K562 (cell line): ENCODE results near the gene APBA2. TPM values are rescaled to one million over a fixed set of nuclear protein-coding genes. Genes with fewer than 3 reads are reported as not detected.

Source experiments
- ATAC-seq: fragments of 200-7000 bp; cut with Tn5 transposase; 3 replicates; pipeline ENCODE4 v1.9.1; 2020; ENCODE audit warnings: moderate library complexity
- BruUV-seq: library from RNA; stranded (reverse); fragments of 400-500 nt; replicated peaks from 2 replicates; lab custom pipeline; 2021; lab: Mats Ljungman, UMichigan
- CTCF ChIA-PET: fragments of 300-600 bp; formaldehyde crosslinking; extraction: SDS; loops from one replicate; lab custom pipeline; 2021; ENCODE audit warnings: low intra/inter-chr PET ratio; lab: Yijun Ruan, JAX
- POLR2A ChIA-PET: fragments of 300-600, 350-650 bp; sonication (Branson Sonifier 250); formaldehyde crosslinking; extraction: SDS; loops from one replicate; lab custom pipeline; 2021; ENCODE audit warnings: antibody characterized with exemption, inconsistent platforms; lab: Yijun Ruan, JAX
- DNase-seq, 4 experiments: peaks; one replicate each; pipeline versions ENCODE4 v3.0.0 to v3.0.0-alpha.2; 2011 to 2018; ENCODE audit warnings: low spot score in 3 of 4, mixed read lengths in 3 of 4; ENCODE audit errors: extremely low read depth in 1 of 4
- FAIRE-seq: peaks from 2 replicates; lab custom pipeline; 2011; peaks lifted over from hg19 to GRCh38; lab: Jason Lieb, UNC
- H2AFZ ChIP-seq: 2 replicates; pipeline ENCODE4 v1.6.0; 2011; ENCODE audit warnings: low read depth, low read length, control low read depth, inconsistent platforms
- H3K27ac ChIP-seq: fragments of 200-600 bp; 3 replicates; pipeline ENCODE4 v1.8.0; 2011; ENCODE audit warnings: low read depth, mild to moderate bottlenecking, control low read depth, inconsistent platforms, low read length, moderate library complexity, mixed read lengths; ENCODE audit errors: extremely low read depth
- H3K27me3 ChIP-seq, 2 experiments: fragments of 300-600 bp in 1 of 2; 2 replicates in 1 of 2; 3 replicates in 1 of 2; pipeline versions ENCODE4 v1.6.0 to v1.8.0; 2011; ENCODE audit warnings: inconsistent platforms in 2 of 2, low read length in 2 of 2, mild to moderate bottlenecking in 1 of 2, mixed read lengths in 1 of 2, moderate library complexity in 1 of 2; ENCODE audit not compliant: control insufficient read depth in 2 of 2, insufficient read depth in 2 of 2
- H3K36me3 ChIP-seq: fragments of 300-600 bp; 3 replicates; pipeline ENCODE4 v1.8.0; 2011; ENCODE audit warnings: mild to moderate bottlenecking, low read length, inconsistent platforms; ENCODE audit not compliant: control insufficient read depth, insufficient read depth
- H3K4me1 ChIP-seq, 2 experiments: fragments of 200-600 bp in 1 of 2; replicated peaks in 1 of 2; 2 replicates in 1 of 2; 3 replicates in 1 of 2; pipeline versions ENCODE4 v1.5.1 to v1.8.0; 2011; ENCODE audit warnings: inconsistent platforms in 2 of 2, low read length in 2 of 2, mild to moderate bottlenecking in 1 of 2, mixed read lengths in 1 of 2, moderate library complexity in 1 of 2; ENCODE audit not compliant: control insufficient read depth in 2 of 2, insufficient read depth in 2 of 2
- H3K4me2 ChIP-seq: 2 replicates; pipeline ENCODE4 v1.6.1; 2011; ENCODE audit warnings: low read length, control low read depth, inconsistent platforms, mixed read lengths; ENCODE audit not compliant: insufficient read depth
- H3K4me3 ChIP-seq: fragments of 200-600 bp; sonication (generic), shearing (Covaris generic); 2 replicates; pipeline ENCODE4 v1.5.1; 2016; ENCODE audit warnings: control low read depth, inconsistent platforms
- H3K79me2 ChIP-seq: fragments of 200-600 bp; 3 replicates; pipeline ENCODE4 v1.8.0; 2011; ENCODE audit warnings: low read length, inconsistent platforms; ENCODE audit not compliant: control insufficient read depth, insufficient read depth
- H3K9ac ChIP-seq, 2 experiments: 2 replicates each; pipeline versions ENCODE4 v1.6.0 to v1.6.1; 2011; ENCODE audit warnings: low read depth in 2 of 2, low read length in 2 of 2, control low read depth in 1 of 2, inconsistent platforms in 1 of 2, mild to moderate bottlenecking in 1 of 2, mixed read lengths in 1 of 2; ENCODE audit not compliant: insufficient read depth in 1 of 2
- H3K9me1 ChIP-seq: one replicate; pipeline ENCODE4 v1.6.0; 2011; ENCODE audit warnings: inconsistent platforms, mild to moderate bottlenecking, low read length, moderate library complexity; ENCODE audit not compliant: control insufficient read depth, insufficient read depth
- H3K9me3 ChIP-seq: replicated peaks from 2 replicates; pipeline ENCODE4 v1.5.1; 2011; ENCODE audit warnings: low read depth, low read length, inconsistent platforms; ENCODE audit not compliant: control insufficient read depth, insufficient read depth
- H4K20me1 ChIP-seq: replicated peaks from 2 replicates; pipeline ENCODE4 v1.6.1; 2011; ENCODE audit warnings: low read length, inconsistent platforms, mixed read lengths; ENCODE audit not compliant: control insufficient read depth, insufficient read depth
- DPF2 ChIP-seq: fragments of 450-650 bp; IDR thresholded peaks from 2 replicates; pipeline ENCODE4 v1.6.1; 2016
- MED1 ChIP-seq: sonication (generic); formaldehyde crosslinking; IDR thresholded peaks from 2 replicates; pipeline ENCODE4 v1.8.1; 2023; ENCODE audit warnings: missing genetic modification reagents, borderline replicate concordance
- MYC ChIP-seq, 2 experiments: fragments of 250-450 bp in 1 of 2; sonication (Bioruptor Pico) in 1 of 2; IDR thresholded peaks; 2 replicates each; pipeline versions ENCODE4 v1.5.1 to v1.6.1; 2012 to 2021; ENCODE audit warnings: low read depth in 2 of 2, borderline replicate concordance in 1 of 2, improper control_type of control experiment in 1 of 2, low read length in 1 of 2, mild to moderate bottlenecking in 1 of 2, moderate library complexity in 1 of 2
- NFE2 ChIP-seq: IDR thresholded peaks from 2 replicates; pipeline ENCODE4 v1.6.1; 2014; ENCODE audit warnings: antibody characterized with exemption, low read depth
- SIN3A ChIP-seq, 2 experiments: fragments of 150-350 bp in 1 of 2; IDR thresholded peaks; 2 replicates each; pipeline ENCODE4 v1.6.1; 2011 to 2016; ENCODE audit warnings: borderline replicate concordance in 2 of 2, low read depth in 2 of 2, low read length in 2 of 2, mild to moderate bottlenecking in 2 of 2, moderate library complexity in 2 of 2; ENCODE audit not compliant: control insufficient read depth in 1 of 2
- WGBS: fragments of 100-300 bp; shearing (Covaris generic); methylation state at CpG from one replicate; pipeline ENCODE4 v1.1.6; 2016; ENCODE audit warnings: low coverage, mixed read lengths; ENCODE audit not compliant: insufficient coverage; ENCODE audit errors: missing lambda C conversion rate; 5-methylcytosine and 5-hydroxymethylcytosine counted together
- in situ Hi-C: fragments of 300-500 bp; cut with MboI; formaldehyde crosslinking; loops from 4 replicates; pipeline ENCODE4 v1.15.0; 2018; ENCODE audit warnings: inconsistent platforms, mixed read lengths
- intact Hi-C: fragments of 100-400 bp; cut with micrococcal nuclease; formaldehyde crosslinking; loops from 2 replicates; pipeline ENCODE4 v1.14.2; 2022
- polyA plus RNA-seq, 8 experiments: library from polyadenylated mRNA; depleted of rRNA in 4 of 8; stranded (reverse) in 5 of 8; unstranded in 3 of 8; fragments of >200 nt; fragmentation: Nextera tagmentation in 2 of 8; fragmentation: Illumina TruSeq in 1 of 8; extraction: Ambion mirVana in 2 of 8; extraction: Trizol in 1 of 8; gene quantifications; 2 replicates each; pipeline versions ENCODE4 v1.2.1 to v1.2.3, GENCODE V29; 2011 to 2014; ENCODE audit warnings: inconsistent platforms in 1 of 8, missing spikeins in 1 of 8
- total RNA-seq, 7 experiments: library from RNA; depleted of rRNA in 6 of 7; stranded (reverse); fragments of >200 nt in 6 of 7; fragmentation: Illumina TruSeq in 2 of 7; extraction: Trizol in 2 of 7; gene quantifications; 2 replicates each; pipeline versions ENCODE4 v1.2.1 to v1.2.3, GENCODE V29; 2011 to 2021; ENCODE audit warnings: low replicate concordance in 1 of 7
- TF ChIP-seq, protein P1 (sequence below): fragments of 450-650 bp; IDR thresholded peaks from 2 replicates; pipeline ENCODE4 v1.6.1; 2016; ENCODE audit warnings: low read depth, mild to moderate bottlenecking, moderate library complexity

APBA2 gene
- total and polyA plus RNA-seq, 9 of the 15 experiments (the other 6 are each of a cell fraction or from before 2014, with no cell fraction given): 0.24 to 40.9 (median 25.2) TPM

DNA sequence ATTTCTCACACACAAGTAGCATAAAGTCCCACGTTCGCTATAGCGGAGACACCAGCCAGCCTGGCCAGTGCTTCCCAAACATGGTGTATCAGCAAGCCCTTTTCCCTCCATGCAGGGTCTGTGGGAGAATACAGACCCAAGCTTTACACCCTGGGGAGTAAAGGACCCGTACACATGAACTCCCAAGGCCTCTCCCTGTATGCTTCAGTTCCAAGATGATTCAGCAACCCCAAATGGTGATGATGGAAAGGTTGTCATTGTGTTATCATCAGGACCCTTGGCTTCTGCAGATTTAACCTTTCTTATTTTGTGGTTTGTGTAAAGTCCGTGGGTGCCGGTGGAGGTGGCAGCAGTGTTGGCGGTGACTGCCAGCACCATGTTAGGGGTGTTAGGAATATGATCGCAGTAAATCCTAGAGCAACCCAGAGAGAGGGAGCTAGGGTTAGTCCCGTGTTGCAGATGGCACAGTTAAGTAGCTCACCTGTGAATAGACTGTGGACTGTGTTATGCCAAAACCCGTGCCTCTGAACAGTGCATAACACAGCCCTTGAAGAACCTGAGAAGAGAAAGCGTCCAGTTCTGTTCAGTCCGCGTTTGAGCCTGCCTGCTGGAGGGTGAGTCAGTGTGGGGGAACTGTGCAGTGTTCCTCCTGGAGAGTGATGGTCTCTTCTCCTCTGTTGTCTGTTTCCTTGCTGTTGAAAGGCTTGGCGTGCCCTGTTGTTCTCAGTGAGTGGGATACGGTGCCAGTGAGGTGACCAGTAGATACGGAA lies 174.3 kb downstream of the APBA2 start:
- H3K9me3 ChIP-seq: no peaks in the 10 kb centered on the region
- H3K9ac ChIP-seq: no peak overlapping the region
- no peaks in the 10 kb centered on the region for H3K27me3 ChIP-seq
- FAIRE-seq (no peak), ATAC-seq (no peak)
- intact Hi-C loops: no loop called here
- H3K4me3 ChIP-seq: no peak overlapping the region
- peaks cover 2% of the 10 kb centered on the region; the same call in 2 of the 3 replicates for H3K79me2 ChIP-seq
- no peak overlapping the region for H2AFZ ChIP-seq
- no peaks in the 10 kb centered on the region for H3K36me3 ChIP-seq
- 63% methylated on average over 16 of the region's 16 CpGs for WGBS
- no TSS peak for BruUV-seq
- CTCF ChIA-PET: no interaction called here
- H3K27ac ChIP-seq: no peak overlapping the region
- H4K20me1 ChIP-seq: peaks cover 16% of the 10 kb centered on the region
- peaks cover 0 to 14% of the 10 kb centered on the region in 2 experiments; a peak in 3 of 5 replicates for H3K4me1 ChIP-seq
- in situ Hi-C loops: no loop called here
- TF ChIP-seq DPF2 (no peak), SIN3A (IDR thresholded peaks at IDR 0.05; ENCODE audit: borderline replicate concordance in 2 of 2, control insufficient read depth in 1 of 2, low read depth in 2 of 2, low read length in 2 of 2) (no peak), MED1 (no peak), NFE2 (peak; percentile 28; the same call in 1 of the 2 replicates), MYC (IDR thresholded peaks at IDR 0.05; ENCODE audit: low read depth, low read length) (no peak), MYC (CRISPR knock-in tag; IDR thresholded peaks at IDR 0.05; ENCODE audit: borderline replicate concordance, low read depth) (no peak)
- TF ChIP-seq, protein P1, sequence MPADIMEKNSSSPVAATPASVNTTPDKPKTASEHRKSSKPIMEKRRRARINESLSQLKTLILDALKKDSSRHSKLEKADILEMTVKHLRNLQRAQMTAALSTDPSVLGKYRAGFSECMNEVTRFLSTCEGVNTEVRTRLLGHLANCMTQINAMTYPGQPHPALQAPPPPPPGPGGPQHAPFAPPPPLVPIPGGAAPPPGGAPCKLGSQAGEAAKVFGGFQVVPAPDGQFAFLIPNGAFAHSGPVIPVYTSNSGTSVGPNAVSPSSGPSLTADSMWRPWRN: no peak
- TF ChIP-seq, all 486 proteins: peak for 1
- POLR2A ChIA-PET: no interaction called here
- H3K9me1 ChIP-seq: no peaks in the 10 kb centered on the region
- H3K4me2 ChIP-seq: no peak overlapping the region
- DNase-seq: no peak
